GM21423 (cell line): ENCODE results near the gene RTN4R.

ENCODE experiments used
- ATAC-seq: cut with Tn5 transposase; IDR thresholded peaks from one replicate; pipeline ENCODE4 v1.9.1; 2021; ENCODE audit warnings: mild to moderate bottlenecking, moderate library complexity; ENCODE audit not compliant: unreplicated experiment

The RTN4R gene

DNA sequence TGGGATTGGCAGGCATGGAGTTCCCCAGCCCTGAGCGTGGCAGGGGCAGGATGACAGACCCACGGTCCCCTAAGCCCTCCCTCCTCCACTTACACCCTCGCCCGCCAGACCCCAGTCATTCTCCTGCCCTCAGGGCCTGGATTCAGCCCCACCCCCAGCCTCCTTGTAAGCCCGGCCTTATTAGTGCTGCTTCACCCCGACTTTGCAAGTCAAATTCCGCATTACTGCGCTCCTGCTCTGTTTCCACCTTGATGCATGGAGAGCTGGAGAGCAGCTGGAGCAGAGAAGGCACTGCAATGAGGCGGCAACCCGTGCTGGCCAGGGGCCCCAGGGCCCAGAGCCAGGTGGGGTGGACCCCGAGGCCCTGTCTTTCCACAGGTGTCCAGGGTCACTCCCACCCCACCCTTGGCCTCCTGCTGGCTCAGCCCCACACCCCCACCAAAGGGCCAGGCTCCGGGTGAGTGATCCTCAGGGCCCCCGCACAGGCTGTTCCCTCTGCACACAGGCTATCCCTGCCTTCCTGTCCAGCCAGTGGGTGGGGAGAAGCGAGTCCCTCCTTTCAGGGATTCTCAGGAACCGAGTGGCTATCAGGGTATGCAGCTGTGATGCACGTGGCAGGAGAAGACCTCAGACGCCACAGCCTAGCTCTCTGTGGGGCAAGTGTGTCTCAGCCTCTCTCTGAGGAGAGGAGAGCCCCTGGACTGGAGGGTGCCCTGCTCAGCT is 36.4 kb downstream of the RTN4R start:
- ATAC-seq = no peak

DNA sequence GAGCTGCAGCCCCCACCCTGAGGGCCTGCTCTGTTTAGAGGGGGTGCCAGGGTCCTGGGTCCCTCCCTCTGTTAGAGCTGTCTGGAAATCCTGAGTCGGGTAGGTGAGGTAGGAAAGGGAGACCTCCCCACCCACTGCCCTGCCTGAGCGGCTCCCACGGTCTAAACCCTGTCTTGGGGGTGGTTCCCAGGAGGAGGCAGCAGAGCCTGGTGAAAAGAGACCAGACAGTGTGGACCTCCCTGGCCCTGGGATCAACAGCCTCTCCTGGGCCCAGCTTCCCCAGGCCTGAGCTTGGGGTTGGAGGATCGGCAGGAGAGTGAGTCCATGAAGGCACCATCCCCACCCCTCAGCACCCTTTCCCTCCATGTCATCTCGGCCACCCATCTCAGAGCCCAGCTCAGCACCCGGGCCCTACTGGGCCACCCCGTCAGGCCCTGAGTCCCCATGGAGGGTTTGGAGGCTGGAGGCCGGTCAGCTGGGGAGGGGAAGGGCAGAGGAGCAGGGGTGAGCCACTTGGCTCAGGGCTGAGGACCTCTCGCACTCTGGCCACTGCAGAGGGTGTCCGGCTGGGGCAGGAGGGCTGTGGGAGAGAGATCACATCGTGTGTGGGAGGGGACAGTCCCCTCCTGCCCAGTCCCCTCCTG is 37.2 kb downstream of the RTN4R start:
- ATAC-seq = no peak

GRCh38 chr22:20229916-20230775 is 38.0 kb downstream of the RTN4R start:
- ATAC-seq = no peak

- ATAC-seq = no peak
These were observed 39.2 kb downstream of the RTN4R start for GRCh38 chr22:20228939-20229272.

GRCh38 chr22:20228055-20228938 is 39.8 kb downstream of the RTN4R start:
- no peak for ATAC-seq

- ATAC-seq = no peak
These were observed 40.8 kb downstream of the RTN4R start for GRCh38 chr22:20227363-20227762.

- ATAC-seq = no peak
These were observed 41.3 kb downstream of the RTN4R start for GRCh38 chr22:20226760-20227350.

DNA sequence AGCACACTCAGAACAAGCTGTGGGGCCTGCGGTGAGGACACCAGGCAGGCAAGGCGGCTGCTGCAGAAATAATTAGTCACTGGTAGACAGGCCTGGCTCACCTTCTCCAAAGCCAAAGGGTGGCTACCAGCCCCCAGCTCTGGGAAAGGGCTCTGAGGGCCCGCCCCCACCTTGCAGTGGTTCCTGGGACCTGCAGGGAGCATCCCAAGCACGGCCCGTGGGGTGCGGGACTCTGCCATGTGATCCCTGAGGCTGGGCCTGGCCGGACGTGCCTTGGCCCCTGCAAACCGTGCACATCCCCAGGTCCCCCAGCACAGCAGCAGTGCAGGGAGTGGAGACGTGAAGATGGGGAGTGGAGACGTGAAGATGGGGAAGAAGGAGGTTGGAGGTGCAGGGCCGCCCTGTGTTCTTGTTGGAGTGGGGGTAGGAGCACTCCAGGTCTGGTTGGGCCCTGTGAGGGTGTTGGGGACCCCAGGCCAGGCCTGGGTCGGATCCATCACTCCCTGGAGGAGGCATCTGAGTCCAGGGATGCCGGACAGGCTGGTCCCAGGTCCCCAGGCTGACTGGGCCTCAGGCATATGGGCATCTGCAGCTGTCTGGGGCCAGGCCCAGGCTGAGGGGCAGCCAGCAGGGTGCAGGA is 41.9 kb downstream of the RTN4R start:
- ATAC-seq = no peak

DNA sequence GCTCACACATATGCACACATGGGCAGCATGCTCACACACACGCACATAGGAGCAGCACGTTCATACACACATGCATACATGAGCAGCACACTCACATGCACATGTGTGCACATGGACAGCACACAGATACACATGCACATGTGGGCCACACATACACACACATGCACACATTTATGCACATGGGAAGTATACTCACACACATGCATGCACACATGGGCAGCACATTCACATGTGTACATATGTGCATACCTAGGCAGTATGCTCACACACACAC is 42.5 kb downstream of the RTN4R start:
- no peak for ATAC-seq

DNA sequence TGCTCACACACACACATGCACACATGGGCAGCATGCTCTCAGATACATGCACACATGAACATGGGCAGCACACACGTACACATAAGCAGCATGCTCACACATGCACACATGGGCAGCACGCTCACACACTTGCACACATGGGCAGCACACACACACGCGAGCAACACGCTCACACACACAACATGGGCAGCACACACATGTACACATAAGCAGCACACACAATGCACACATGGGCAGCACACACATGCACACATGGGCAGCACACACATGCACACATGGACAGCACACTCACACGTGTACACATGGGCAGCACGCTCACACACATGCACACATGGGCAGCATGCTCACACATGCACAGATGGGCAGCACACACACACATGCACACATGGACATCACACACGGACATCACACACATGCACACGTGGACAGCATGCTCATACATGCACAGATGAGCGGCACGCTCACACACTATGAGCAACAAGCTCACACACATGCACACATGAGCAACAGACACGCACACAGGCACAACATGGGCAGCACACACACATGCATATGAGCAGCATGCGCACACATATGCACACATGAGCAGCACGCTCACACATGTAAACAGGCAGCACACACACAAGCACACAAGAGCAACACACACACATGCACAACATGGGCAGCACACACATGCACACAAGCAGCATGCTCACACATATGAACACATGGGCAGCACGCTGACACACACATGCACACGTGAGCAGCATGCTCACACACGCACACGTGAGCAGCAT is 43.0 kb downstream of the RTN4R start:
- ATAC-seq = no peak

DNA sequence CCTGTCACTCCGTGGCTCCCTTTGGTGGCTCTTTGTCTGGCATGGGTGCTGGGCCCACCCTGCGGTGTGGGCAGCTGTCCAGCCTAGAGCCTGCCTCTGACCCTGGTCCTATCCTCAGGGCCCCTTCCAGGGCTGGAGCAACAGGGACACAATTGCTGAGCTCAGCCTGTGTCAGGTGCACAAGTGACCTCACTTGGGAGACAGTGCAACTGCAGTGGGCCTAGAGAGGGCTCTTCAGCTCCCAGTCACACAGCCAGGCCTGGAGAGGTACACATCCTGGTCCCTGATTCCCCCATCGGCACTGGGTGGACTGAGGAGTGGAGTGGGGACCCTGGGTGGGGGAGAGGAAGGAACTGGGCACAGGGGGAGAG is 43.9 kb downstream of the RTN4R start:
- no peak for ATAC-seq

DNA sequence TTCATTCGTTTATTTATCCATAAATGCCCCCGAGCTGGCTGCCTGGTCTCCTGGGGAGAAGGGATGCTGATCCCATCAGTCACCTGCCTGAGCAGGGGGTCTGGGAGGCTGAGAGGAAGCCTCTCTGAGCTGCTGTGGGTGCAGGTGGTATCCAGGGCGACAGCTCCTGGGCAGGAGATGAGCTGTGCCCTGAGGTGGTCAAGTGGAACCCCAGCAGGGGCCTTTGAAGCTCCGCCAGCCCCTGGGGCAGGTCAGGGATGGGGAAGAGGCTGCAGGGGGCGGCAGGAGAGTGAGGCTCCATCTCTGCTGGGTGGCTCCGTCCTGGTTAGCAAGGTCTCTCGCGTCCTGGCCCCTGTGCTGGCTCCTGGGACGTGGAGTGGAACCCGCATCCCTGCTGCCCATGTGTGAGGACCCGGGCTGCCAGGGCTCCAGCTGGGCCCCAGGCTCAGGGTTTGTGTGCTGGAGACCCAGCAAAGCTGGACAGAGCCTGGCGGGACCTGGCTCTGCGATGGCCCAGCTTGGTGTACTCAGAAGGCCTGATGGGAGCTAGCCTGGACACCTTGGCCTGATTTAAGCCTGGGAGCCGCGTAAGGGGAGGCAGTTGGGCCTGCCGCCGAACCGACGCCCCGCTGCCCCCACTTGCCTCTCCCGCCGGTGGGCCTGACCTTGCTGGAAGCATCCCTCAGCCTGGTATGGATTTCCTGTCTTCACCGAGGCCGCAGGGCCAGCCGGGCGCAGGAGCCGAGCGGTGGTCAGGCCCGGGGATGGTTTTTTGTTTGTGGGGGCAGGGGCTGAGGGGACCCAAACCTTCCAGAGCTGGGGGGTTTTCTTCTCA is 44.5 kb downstream of the RTN4R start:
- ATAC-seq = no peak

- ATAC-seq = no peak
These were observed 45.2 kb downstream of the RTN4R start for GRCh38 chr22:20222764-20223420.

DNA sequence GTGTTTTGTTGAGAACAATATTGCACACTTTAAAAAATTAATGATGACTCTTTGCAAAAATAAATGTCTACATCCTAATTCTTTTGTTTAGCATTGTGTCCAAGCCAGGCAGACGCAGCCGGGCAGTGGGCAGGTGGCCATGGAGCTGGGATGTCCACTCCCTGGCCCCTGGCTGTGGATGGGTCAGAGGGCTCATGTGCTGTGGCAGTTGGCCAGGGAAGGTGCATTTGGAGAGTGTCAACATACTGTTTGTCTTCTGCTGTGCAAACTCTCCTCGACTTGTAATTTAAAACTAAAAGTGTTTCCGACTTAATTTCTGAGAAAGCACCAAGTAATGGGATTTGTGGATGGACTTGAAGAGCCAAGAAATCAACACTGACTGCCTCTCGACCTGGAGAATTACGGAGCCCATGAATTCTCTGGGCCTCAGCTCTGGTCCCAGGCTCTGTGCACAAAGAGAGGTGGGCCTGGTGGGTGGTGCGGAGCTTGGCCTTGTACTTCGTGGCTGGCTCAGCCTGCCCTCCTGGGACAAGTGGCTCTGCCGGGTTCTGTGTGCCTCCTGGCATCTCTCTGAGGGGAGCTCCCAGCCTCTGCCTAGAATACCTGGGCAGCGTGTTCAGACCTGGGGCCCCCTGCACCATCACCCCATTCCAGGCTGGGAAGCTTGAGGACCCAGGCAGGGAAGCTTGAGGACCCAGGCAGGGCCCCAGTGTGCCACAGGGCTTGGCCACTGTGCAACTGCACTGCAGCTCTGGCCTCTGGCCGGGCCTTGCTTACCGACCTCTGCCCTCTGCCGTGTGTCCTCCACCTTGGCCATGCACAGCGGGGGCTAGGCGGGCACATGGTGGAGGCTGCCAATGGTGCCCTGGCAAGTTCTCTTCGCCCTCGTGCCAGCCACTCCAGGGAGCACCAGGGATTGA is 46.4 kb downstream of the RTN4R start:
- no peak for ATAC-seq

- ATAC-seq = no peak
These were observed 47.5 kb downstream of the RTN4R start for GRCh38 chr22:20220629-20221026.

- ATAC-seq = no peak
These were observed 48.2 kb downstream of the RTN4R start for GRCh38 chr22:20219667-20220628.
